DND-41 (cell line): ENCODE results near the gene ZNF512.
"Not testable (repeated sequence)": the region's sequence is repeated elsewhere in the genome, so short reads cannot be mapped to it uniquely, and the experiment has no call there.

ENCODE experiments used
- ATAC-seq: fragments of 200-7000 bp; cut with Tn5 transposase; 3 replicates; pipeline ENCODE4 v1.9.1; 2021; ENCODE audit warnings: low read depth; ENCODE audit not compliant: insufficient read depth
- DNase-seq: peaks from one replicate; pipeline ENCODE4 v3.0.0-alpha.2; 2020
- H2AFZ ChIP-seq: 2 replicates; pipeline ENCODE4 v1.6.0; 2012; ENCODE audit warnings: low read depth, low read length
- H3K27ac ChIP-seq: 2 replicates; pipeline ENCODE4 v1.5.1; 2012; ENCODE audit warnings: low read length, inconsistent platforms
- H3K27me3 ChIP-seq: fragments of 200-600 bp; sonication (generic); 2 replicates; pipeline ENCODE4 v1.6.0; 2012; ENCODE audit warnings: low read length, mild to moderate bottlenecking, inconsistent platforms; ENCODE audit not compliant: insufficient read depth, poor library complexity
- H3K36me3 ChIP-seq: 2 replicates; pipeline ENCODE4 v1.5.1; 2012; ENCODE audit warnings: low read length, inconsistent platforms; ENCODE audit not compliant: insufficient read depth
- H3K4me1 ChIP-seq: 2 replicates; pipeline ENCODE4 v1.5.1; 2012; ENCODE audit warnings: mild to moderate bottlenecking, low read length; ENCODE audit not compliant: insufficient read depth
- H3K4me2 ChIP-seq: 2 replicates; pipeline ENCODE4 v1.6.0; 2012; ENCODE audit warnings: mild to moderate bottlenecking, moderate library complexity, low read length, inconsistent platforms; ENCODE audit not compliant: insufficient read depth
- H3K4me3 ChIP-seq, 2 experiments: fragments of 200-600 bp in 1 of 2; shearing (Covaris generic) in 1 of 2; 2 replicates each; pipeline ENCODE4 v1.5.1; 2012 to 2016; ENCODE audit warnings: inconsistent platforms in 2 of 2, low read length in 2 of 2, mild to moderate bottlenecking in 2 of 2, low read depth in 1 of 2, moderate library complexity in 1 of 2
- H3K79me2 ChIP-seq: 2 replicates; pipeline ENCODE4 v1.6.0; 2012; ENCODE audit warnings: low read length, inconsistent platforms; ENCODE audit not compliant: insufficient read depth
- H3K9ac ChIP-seq: 2 replicates; pipeline ENCODE4 v1.6.0; 2012; ENCODE audit warnings: low read depth, mild to moderate bottlenecking, inconsistent platforms, low read length, moderate library complexity
- H3K9me3 ChIP-seq: 2 replicates; pipeline ENCODE4 v1.5.1; 2012; ENCODE audit warnings: low read length, moderate library complexity, mild to moderate bottlenecking, inconsistent platforms; ENCODE audit not compliant: insufficient read depth, severe bottlenecking
- H4K20me1 ChIP-seq: 2 replicates; pipeline ENCODE4 v1.6.0; 2012; ENCODE audit warnings: low read length; ENCODE audit not compliant: insufficient read depth
- EZH2 ChIP-seq: IDR thresholded peaks from 3 replicates; pipeline ENCODE4 v1.6.1; 2012; ENCODE audit warnings: borderline replicate concordance, low read depth, mild to moderate bottlenecking, moderate library complexity, low read length, inconsistent platforms; ENCODE audit not compliant: severe bottlenecking
- TF ChIP-seq, protein P1 (sequence below): IDR thresholded peaks from 2 replicates; pipeline ENCODE4 v1.5.1; 2012; ENCODE audit warnings: borderline replicate concordance, low read length, moderate library complexity, mild to moderate bottlenecking; ENCODE audit not compliant: poor library complexity, severe bottlenecking; ENCODE audit errors: extremely low read depth

ZNF512 gene

DNA sequence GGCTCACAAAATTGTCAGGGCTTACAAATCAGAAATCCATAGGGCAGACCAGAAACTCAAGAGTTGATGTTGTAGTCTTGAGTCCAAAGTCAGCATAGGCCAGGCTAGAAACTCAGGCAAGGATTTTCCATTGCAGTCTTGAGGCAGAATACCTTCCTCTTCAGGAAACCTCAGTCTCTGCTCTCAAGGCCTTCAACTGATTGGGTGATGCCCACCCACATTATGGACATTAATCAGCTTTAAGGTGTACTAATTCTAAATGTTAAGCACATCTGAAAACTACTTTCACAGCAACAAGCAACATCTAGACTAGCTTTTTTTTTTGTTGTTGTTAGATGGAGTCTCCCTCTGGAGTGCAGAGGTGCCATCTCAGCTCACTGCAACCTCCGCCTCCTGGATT, 31.3 kb upstream of the ZNF512 start:
- Histone ChIP-seq H3K4me1 (no peaks in the 10 kb centered on the region), H3K9ac (no peak overlapping the region), H3K79me2 (no peaks in the 10 kb centered on the region), H3K4me2 (no peak overlapping the region), H3K27ac (no peak overlapping the region), H2AFZ (no peak overlapping the region), H3K4me3 (no peak overlapping the region), H4K20me1 (no peaks in the 10 kb centered on the region), H3K9me3 (no peaks in the 10 kb centered on the region), H3K36me3 (no peaks in the 10 kb centered on the region), H3K27me3 (peaks cover 3% of the 10 kb centered on the region)
- TF ChIP-seq, protein P1, sequence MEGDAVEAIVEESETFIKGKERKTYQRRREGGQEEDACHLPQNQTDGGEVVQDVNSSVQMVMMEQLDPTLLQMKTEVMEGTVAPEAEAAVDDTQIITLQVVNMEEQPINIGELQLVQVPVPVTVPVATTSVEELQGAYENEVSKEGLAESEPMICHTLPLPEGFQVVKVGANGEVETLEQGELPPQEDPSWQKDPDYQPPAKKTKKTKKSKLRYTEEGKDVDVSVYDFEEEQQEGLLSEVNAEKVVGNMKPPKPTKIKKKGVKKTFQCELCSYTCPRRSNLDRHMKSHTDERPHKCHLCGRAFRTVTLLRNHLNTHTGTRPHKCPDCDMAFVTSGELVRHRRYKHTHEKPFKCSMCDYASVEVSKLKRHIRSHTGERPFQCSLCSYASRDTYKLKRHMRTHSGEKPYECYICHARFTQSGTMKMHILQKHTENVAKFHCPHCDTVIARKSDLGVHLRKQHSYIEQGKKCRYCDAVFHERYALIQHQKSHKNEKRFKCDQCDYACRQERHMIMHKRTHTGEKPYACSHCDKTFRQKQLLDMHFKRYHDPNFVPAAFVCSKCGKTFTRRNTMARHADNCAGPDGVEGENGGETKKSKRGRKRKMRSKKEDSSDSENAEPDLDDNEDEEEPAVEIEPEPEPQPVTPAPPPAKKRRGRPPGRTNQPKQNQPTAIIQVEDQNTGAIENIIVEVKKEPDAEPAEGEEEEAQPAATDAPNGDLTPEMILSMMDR = no peak
- no peak for TF ChIP-seq EZH2
- no peak for ATAC-seq
- DNase-seq = no peak

DNA sequence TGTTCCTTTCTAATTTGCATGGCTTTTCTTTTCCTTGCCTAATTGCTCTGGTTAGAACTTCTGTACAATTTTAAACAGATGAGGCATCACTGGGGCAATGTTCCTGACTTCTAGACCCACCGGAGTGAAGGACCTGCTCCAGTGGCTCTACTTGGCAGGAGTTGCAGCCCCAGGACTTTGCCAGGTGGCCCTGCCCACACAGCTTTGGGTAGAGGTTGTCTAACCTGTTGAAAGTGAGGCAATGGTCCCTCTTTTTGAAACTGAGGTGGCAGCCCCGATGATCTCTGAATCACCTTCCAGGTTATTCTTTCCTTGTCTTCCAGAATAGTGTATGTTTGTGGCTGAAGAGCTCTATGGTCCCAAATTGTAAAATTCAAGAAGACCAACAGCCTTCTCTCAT, 29.9 kb upstream of the ZNF512 start:
- H3K9ac ChIP-seq = no peak overlapping the region
- H3K79me2 ChIP-seq = no peaks in the 10 kb centered on the region
- peaks cover 3% of the 10 kb centered on the region for H3K27me3 ChIP-seq
- no peaks in the 10 kb centered on the region for H3K36me3 ChIP-seq
- H3K4me3 ChIP-seq = no peak overlapping the region
- H3K4me2 ChIP-seq = no peak overlapping the region
- no peak for TF ChIP-seq EZH2
- TF ChIP-seq, protein P1 = no peak
- DNase-seq = no peak
- H3K27ac ChIP-seq = no peak overlapping the region
- H4K20me1 ChIP-seq = no peaks in the 10 kb centered on the region
- ATAC-seq = no peak
- no peak overlapping the region for H2AFZ ChIP-seq
- H3K9me3 ChIP-seq = no peaks in the 10 kb centered on the region
- no peaks in the 10 kb centered on the region for H3K4me1 ChIP-seq

DNA sequence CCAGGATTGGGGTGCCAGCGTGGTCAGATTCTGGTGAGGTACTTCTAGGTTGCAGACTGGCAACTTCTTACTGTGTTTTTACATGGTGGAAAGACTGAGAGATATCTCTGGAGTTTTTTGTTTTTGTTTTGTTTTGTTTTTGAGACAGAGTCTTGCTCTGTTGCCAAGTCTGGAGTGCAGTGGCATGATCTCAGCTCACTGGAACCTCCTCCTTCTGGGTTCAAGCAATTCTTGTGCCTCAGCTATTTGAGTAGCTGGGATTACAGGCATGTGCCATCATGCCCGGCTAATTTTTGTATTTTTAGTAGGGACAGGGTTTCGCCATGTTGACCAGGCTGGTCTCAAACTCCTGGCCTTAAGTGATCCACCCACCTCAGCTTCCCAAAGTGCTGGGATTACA, 28.4 kb upstream of the ZNF512 start:
- not testable (repeated sequence) for H4K20me1 ChIP-seq, H3K9me3 ChIP-seq, H2AFZ ChIP-seq, H3K79me2 ChIP-seq, DNase-seq, H3K4me2 ChIP-seq, H3K27me3 ChIP-seq, H3K27ac ChIP-seq, H3K9ac ChIP-seq, H3K36me3 ChIP-seq, H3K4me1 ChIP-seq, H3K4me3 ChIP-seq, ATAC-seq

DNA sequence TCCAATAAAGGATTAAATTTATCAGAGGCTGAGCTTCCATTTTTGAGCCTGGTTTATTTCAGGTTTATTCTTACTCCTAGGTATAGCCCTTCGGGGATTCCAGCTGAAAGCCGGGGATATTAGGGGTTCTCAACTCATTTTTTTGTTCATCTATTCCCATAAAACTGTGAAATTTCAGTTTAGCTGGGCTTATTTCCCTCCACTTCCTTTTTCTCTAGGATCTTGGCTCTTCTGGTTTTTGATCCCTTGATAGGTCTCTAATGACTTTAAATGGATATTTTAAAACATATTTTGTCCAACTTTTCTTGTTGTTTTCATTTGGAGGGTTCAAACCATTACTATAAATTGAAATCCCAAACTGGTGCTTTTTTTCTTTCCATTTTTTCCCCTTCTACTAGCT, 23.6 kb upstream of the ZNF512 start:
- ATAC-seq = no peak
- Histone ChIP-seq H3K27ac (no peak overlapping the region), H3K79me2 (no peaks in the 10 kb centered on the region), H3K4me3 (no peak overlapping the region), H2AFZ (no peak overlapping the region; the same call in 1 of the 2 replicates), H3K27me3 (peaks cover under 1% of the 10 kb centered on the region), H3K9ac (no peak overlapping the region), H4K20me1 (no peaks in the 10 kb centered on the region), H3K9me3 (no peaks in the 10 kb centered on the region), H3K4me2 (no peak overlapping the region), H3K4me1 (no peaks in the 10 kb centered on the region), H3K36me3 (no peaks in the 10 kb centered on the region)
- no peak for DNase-seq
- no peak for TF ChIP-seq EZH2
- TF ChIP-seq, protein P1 = no peak
